ENCODE results near the gene BOK. TPM values are rescaled to one million over a fixed set of nuclear protein-coding genes. Genes with fewer than 3 reads are reported as not detected.

BOK gene
- total RNA-seq, 1 experiment from 2014 or later: 33.9 TPM

DNA sequence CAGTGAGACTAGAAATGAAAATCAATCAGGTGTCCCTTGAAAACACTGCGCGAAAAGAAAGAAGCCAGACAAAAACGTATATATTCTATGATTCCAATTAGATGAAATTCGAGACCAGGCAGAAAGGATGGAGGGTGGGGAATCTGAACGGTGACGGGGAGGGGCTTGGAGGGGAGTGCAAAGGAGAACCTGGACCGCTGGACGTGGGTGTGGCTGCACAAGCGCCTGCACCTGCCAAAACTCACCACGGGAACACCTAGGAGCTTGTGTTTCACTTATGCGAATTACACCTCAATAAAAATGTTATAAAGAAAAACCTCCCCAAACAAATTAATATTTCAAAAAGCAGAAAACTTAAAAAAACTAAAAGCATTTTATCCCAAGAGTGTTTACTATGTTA, 56.5 kb downstream of the BOK start:
- Histone ChIP-seq H3K9me3 (ENCODE audit: control insufficient read depth, low read depth, low read length) (no peaks in the 10 kb centered on the region), H3T11ph (ENCODE audit: low read length) (no peak overlapping the region), H3K23me2 (ENCODE audit: insufficient read length, low read depth, low read length, poor library complexity, severe bottlenecking) (peaks cover 6% of the 10 kb centered on the region), H2BK20ac (ENCODE audit: low read depth, low read length, poor library complexity, severe bottlenecking) (no peak overlapping the region), H3K18ac (ENCODE audit: insufficient read length, low read depth, low read length) (no peak overlapping the region), H4K8ac (replicated peaks; ENCODE audit: insufficient read length, low read depth, low read length) (no peak overlapping the region), H2AFZ (ENCODE audit: low read length) (no peak overlapping the region), H3K79me2 (ENCODE audit: insufficient read depth, low read length) (no peaks in the 10 kb centered on the region; the same call in 1 of the 2 replicates), H4K91ac (ENCODE audit: insufficient read length, low read depth, low read length) (no peak overlapping the region), H2BK15ac (ENCODE audit: low read depth, low read length) (no peak overlapping the region), H2AK5ac (ENCODE audit: insufficient read length, low read length) (no peak overlapping the region), H4K5ac (ENCODE audit: insufficient read length, low read depth, low read length) (no peak overlapping the region), H3K4me2 (ENCODE audit: insufficient read depth, insufficient read length, low read length) (no peak overlapping the region), H2BK12ac (ENCODE audit: insufficient read length, low read depth, low read length) (no peak overlapping the region), H3K56ac (ENCODE audit: insufficient read length, low read depth, low read length) (no peak overlapping the region), H3K23ac (ENCODE audit: insufficient read length, low read depth, low read length) (no peak overlapping the region), H2BK120ac (ENCODE audit: low read depth, low read length, poor library complexity, severe bottlenecking) (no peak overlapping the region), H3K27me3 (ENCODE audit: insufficient read depth, low read length) (no peaks in the 10 kb centered on the region), H2BK5ac (ENCODE audit: insufficient read length, low read length) (no peak overlapping the region), H4K20me1 (ENCODE audit: control insufficient read depth, insufficient read depth, insufficient read length) (no peaks in the 10 kb centered on the region), H3K4me1 (ENCODE audit: insufficient read depth, low read length) (peaks cover 4% of the 10 kb centered on the region; the same call in 1 of the 2 replicates), H3K4ac (ENCODE audit: low read depth, low read length) (no peak overlapping the region), H3K14ac (ENCODE audit: insufficient read depth, low read length) (no peak overlapping the region), H3K79me1 (ENCODE audit: insufficient read depth, low read depth, low read length, poor library complexity, severe bottlenecking) (no peaks in the 10 kb centered on the region), H3K9ac (ENCODE audit: extremely low read depth, insufficient read length, low read length) (no peak overlapping the region), H3K27ac (ENCODE audit: insufficient read length, low read depth, low read length) (no peak overlapping the region)
- WGBS (ENCODE audit: extremely low coverage, insufficient read length, low lambda C conversion rate): no CpG with 5 or more reads among the region's 11 CpGs
- DNase-seq: no peak
- TF ChIP-seq, protein P1, sequence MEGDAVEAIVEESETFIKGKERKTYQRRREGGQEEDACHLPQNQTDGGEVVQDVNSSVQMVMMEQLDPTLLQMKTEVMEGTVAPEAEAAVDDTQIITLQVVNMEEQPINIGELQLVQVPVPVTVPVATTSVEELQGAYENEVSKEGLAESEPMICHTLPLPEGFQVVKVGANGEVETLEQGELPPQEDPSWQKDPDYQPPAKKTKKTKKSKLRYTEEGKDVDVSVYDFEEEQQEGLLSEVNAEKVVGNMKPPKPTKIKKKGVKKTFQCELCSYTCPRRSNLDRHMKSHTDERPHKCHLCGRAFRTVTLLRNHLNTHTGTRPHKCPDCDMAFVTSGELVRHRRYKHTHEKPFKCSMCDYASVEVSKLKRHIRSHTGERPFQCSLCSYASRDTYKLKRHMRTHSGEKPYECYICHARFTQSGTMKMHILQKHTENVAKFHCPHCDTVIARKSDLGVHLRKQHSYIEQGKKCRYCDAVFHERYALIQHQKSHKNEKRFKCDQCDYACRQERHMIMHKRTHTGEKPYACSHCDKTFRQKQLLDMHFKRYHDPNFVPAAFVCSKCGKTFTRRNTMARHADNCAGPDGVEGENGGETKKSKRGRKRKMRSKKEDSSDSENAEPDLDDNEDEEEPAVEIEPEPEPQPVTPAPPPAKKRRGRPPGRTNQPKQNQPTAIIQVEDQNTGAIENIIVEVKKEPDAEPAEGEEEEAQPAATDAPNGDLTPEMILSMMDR (conservative IDR thresholded peaks at IDR 0.05): no peak
- Mint-ChIP-seq H3K27me3 (ENCODE audit: low read depth) (no peaks in the 10 kb centered on the region), H3K4me3 (no peak overlapping the region), H3K9me3 (no peaks in the 10 kb centered on the region), H3K4me1 (peaks cover 16 to 20% of the 10 kb centered on the region in 2 experiments), H3K36me3 (ENCODE audit: insufficient read depth in 1 of 3, low read depth in 3 of 3) (peaks cover 0 to 13% (median 0%) of the 10 kb centered on the region in 3 experiments; a peak in 5 of 7 replicates), H3K27ac (no peak overlapping the region)
